ENCODE data around the gene SLAMF9. TPM values are rescaled to one million over a fixed set of nuclear protein-coding genes. Genes with fewer than 3 reads are reported as not detected.

The SLAMF9 gene
- total RNA-seq, 1 experiment from 2014 or later = 0.94 TPM

GRCh38 chr1:159929155-159930051 is 24.6 kb downstream of the SLAMF9 start:
- Histone ChIP-seq H3K36me3 (ENCODE audit: low read depth) (no peaks in the 10 kb centered on the region), H4K20me1 (ENCODE audit: insufficient read depth) (no peaks in the 10 kb centered on the region), H3F3A (ENCODE audit: insufficient read depth, low read depth) (peaks cover 13% of the 10 kb centered on the region; the same call in 1 of the 2 replicates), H3K9me3 (ENCODE audit: insufficient read depth, low read depth) (no peaks in the 10 kb centered on the region), H3K9me2 (ENCODE audit: insufficient read depth) (no peaks in the 10 kb centered on the region), H2AFZ (no peak overlapping the region), H3K27me3 (ENCODE audit: insufficient read depth, low read depth) (no peaks in the 10 kb centered on the region), H3K4me2 (no peak overlapping the region), H3K4me1 (replicated peaks; ENCODE audit: insufficient read depth) (peaks cover 19% of the 10 kb centered on the region), H3K27ac (no peak overlapping the region), H3K79me2 (ENCODE audit: low read depth) (peaks cover 8% of the 10 kb centered on the region), H3K4me3 (no peak overlapping the region)
- intact Hi-C loops (cut with micrococcal nuclease; ENCODE audit: unreplicated experiment) = no loop called here
- no TSS peak for BruUV-seq (replicated peaks)
- ChIA-PET POLR2A (ENCODE audit: unreplicated experiment) (no interaction called here), CTCF (no interaction called here)
- TF ChIP-seq EZH2 (IDR thresholded peaks at IDR 0.05; ENCODE audit: low read depth) = no peak
- TF ChIP-seq CTCF (conservative IDR thresholded peaks at IDR 0.05) = no peak
- DNase-seq = no peak

GRCh38 chr1:159928491-159929050 is 25.5 kb downstream of the SLAMF9 start:
- Histone ChIP-seq H3K9me2 (ENCODE audit: insufficient read depth) (no peaks in the 10 kb centered on the region), H3K27ac (no peak overlapping the region), H3K4me3 (no peak overlapping the region), H2AFZ (no peak overlapping the region), H3K36me3 (ENCODE audit: low read depth) (no peaks in the 10 kb centered on the region), H3K79me2 (ENCODE audit: low read depth) (peaks cover 16% of the 10 kb centered on the region), H3K4me1 (replicated peaks; ENCODE audit: insufficient read depth) (peaks cover 19% of the 10 kb centered on the region), H3K9me3 (ENCODE audit: insufficient read depth, low read depth) (no peaks in the 10 kb centered on the region), H3K27me3 (ENCODE audit: insufficient read depth, low read depth) (no peaks in the 10 kb centered on the region), H3K4me2 (no peak overlapping the region), H4K20me1 (ENCODE audit: insufficient read depth) (no peaks in the 10 kb centered on the region), H3F3A (ENCODE audit: insufficient read depth, low read depth) (peaks cover 13% of the 10 kb centered on the region; the same call in 1 of the 2 replicates)
- intact Hi-C loops (cut with micrococcal nuclease; ENCODE audit: unreplicated experiment) = no loop called here
- TF ChIP-seq EZH2 (IDR thresholded peaks at IDR 0.05; ENCODE audit: low read depth) = no peak
- no peak for TF ChIP-seq CTCF (conservative IDR thresholded peaks at IDR 0.05)
- no TSS peak for BruUV-seq (replicated peaks)
- ChIA-PET POLR2A (ENCODE audit: unreplicated experiment) (no interaction called here), CTCF (no interaction called here)
- DNase-seq = no peak

GRCh38 chr1:159927849-159928431 is 26.1 kb downstream of the SLAMF9 start:
- Histone ChIP-seq H4K20me1 (ENCODE audit: insufficient read depth) (peaks cover 2% of the 10 kb centered on the region), H3K9me3 (ENCODE audit: insufficient read depth, low read depth) (no peaks in the 10 kb centered on the region), H3F3A (ENCODE audit: insufficient read depth, low read depth) (peaks cover 10% of the 10 kb centered on the region; the same call in 1 of the 2 replicates), H2AFZ (no peak overlapping the region), H3K4me1 (replicated peaks; ENCODE audit: insufficient read depth) (peaks cover 20% of the 10 kb centered on the region), H3K27me3 (ENCODE audit: insufficient read depth, low read depth) (no peaks in the 10 kb centered on the region), H3K79me2 (ENCODE audit: low read depth) (peaks cover 22% of the 10 kb centered on the region), H3K9me2 (ENCODE audit: insufficient read depth) (no peaks in the 10 kb centered on the region), H3K4me3 (no peak overlapping the region), H3K27ac (no peak overlapping the region), H3K36me3 (ENCODE audit: low read depth) (no peaks in the 10 kb centered on the region), H3K4me2 (no peak overlapping the region)
- POLR2A ChIA-PET (ENCODE audit: unreplicated experiment) = no interaction called here
- intact Hi-C loops (cut with micrococcal nuclease; ENCODE audit: unreplicated experiment) = no loop called here
- no TSS peak for BruUV-seq (replicated peaks)
- CTCF ChIA-PET = no interaction called here
- no peak for DNase-seq
- TF ChIP-seq EZH2 (IDR thresholded peaks at IDR 0.05; ENCODE audit: low read depth) = no peak
- TF ChIP-seq CTCF (conservative IDR thresholded peaks at IDR 0.05) = no peak
